CD4-positive, alpha-beta T cell treated with Interleukin-12 subunit alpha and Interleukin-12 subunit beta, for 1 hour (primary cell): ENCODE results near the gene ZBTB20.
"Not testable (repeated sequence)": the region's sequence is repeated elsewhere in the genome, so short reads cannot be mapped to it uniquely, and the experiment has no call there.

Experiments
- DNase-seq: peaks from one replicate; pipeline ENCODE4 v3.0.0-alpha.2; 2020

Gene ZBTB20

DNA sequence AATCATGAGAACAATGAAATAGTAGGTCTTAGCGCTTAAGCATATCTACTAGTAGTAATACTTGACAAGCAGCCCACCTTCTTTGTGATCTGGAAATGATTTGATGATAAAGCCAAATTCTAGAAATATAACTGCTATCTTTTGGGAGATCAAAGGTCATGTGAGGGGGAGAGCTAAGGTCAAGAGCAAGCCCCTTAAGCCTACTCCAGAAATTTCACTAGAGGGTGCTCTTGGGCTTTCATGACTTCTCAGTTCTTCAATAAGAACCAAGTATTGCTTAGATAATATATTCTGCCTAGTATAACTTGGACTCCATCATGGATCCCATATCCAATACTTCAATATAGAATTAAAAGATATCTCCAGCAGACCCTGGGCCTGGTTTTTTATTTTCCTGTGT lies 319.6 kb downstream of the ZBTB20 start:
- DNase-seq: peak; percentile 27

GRCh38 chr3:114824014-114824413 lies 323.1 kb downstream of the ZBTB20 start:
- no peak for DNase-seq

DNA sequence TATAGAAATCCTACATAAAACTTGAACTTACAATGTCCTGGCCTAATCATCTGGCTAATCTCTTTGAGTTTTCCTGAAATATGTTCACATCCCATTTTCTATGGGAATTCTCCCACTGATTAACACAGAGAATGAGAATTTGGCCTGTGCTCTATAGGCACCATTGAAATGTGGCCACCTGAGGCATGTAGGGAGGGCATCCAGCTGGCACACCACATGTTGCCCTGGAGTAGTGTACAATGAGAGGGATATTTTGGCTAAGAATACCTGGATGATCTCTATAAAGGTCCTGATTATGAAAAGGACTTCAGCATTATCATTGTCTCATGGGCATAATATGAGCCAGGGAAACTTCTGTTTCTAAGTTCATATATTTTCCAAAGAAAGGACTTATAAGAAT lies 324.0 kb downstream of the ZBTB20 start:
- no peak for DNase-seq

- DNase-seq: no peak
Observed at GRCh38 chr3:114816052-114816451, 331.0 kb downstream of the ZBTB20 start.

DNA sequence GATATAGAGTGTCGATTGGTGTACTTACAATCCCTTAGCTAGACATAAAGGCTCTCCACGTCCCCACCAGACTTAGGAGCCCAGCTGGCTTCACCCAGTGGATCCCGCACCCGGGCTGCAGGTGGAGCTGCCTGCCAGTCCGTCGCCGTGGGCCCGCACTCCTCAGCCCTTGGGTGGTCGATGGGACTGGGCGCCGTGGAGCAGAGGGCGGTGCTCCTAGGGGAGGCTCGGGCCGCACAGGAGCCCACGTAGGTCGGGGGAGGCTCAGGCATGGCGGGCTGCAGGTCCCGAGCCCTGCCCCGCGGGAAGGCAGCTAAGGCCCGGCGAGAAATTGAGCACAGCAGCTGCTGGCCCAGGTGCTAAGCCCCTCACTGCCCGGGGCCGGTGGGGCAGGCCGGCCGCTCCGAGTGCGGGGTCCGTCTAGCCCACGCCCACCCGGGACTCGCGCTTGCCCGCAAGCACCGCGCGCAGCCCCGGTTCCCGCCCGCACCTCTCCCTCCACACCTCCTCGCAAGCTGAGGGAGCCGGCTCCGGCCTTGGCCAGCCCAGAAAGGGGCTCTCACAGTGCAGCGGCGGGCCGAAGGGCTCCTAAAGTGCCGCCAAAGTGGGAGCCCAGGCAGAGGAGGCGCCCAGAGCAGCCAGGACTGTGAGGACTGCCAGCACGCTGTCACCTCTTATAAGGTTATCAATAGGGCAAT lies 334.4 kb downstream of the ZBTB20 start:
- DNase-seq: not testable (repeated sequence)

GRCh38 chr3:114809668-114810413 lies 337.2 kb downstream of the ZBTB20 start:
- DNase-seq: peak; percentile 46

DNA sequence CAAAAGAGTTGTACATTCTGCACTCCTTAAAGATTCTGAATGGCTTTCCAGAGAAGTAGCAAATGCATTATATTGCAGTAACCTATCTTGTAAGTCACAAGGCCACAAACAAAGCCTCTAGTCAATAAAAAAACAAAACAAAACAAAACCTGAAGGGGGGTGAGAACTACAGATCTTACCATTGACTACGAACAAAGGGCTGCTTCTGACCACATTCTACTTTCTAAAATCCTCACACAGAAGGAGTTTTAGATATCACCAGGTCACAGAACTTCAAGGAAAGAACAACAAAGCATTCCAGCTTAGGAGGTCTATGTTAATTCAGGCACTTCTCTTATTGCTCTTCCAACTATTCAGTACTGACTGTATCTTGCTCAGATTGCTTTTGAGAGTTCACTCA lies 343.0 kb downstream of the ZBTB20 start:
- no peak for DNase-seq

DNA sequence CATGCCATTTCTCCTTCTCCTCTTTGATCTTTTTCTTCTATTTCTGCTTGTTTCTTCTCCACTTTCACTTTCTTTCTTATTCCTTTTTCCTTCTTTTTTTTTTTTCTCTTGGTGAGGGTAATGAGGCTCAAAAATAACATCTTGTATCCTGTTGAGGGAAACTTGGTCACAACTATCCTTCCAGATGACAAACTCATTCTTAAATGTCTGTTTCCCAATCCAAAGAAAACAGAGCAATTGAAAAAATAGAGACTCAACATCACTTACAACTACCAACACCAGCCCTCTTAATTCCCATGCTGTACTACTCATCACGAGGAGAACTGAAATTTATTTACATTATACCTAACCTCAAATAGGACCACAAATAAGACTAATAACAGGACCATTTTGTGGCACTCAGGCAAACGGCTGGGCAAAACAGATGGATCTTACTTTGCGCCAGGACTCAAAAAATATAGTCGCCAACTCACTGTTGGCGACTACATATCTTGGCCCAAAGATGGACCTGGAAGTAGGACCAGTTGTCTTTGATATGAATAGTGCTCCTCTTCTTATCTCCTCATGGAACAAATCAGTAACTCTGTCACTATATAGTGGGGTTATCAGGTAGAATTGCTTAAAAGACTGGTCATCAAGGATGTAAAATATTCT lies 343.9 kb downstream of the ZBTB20 start:
- no peak for DNase-seq

DNA sequence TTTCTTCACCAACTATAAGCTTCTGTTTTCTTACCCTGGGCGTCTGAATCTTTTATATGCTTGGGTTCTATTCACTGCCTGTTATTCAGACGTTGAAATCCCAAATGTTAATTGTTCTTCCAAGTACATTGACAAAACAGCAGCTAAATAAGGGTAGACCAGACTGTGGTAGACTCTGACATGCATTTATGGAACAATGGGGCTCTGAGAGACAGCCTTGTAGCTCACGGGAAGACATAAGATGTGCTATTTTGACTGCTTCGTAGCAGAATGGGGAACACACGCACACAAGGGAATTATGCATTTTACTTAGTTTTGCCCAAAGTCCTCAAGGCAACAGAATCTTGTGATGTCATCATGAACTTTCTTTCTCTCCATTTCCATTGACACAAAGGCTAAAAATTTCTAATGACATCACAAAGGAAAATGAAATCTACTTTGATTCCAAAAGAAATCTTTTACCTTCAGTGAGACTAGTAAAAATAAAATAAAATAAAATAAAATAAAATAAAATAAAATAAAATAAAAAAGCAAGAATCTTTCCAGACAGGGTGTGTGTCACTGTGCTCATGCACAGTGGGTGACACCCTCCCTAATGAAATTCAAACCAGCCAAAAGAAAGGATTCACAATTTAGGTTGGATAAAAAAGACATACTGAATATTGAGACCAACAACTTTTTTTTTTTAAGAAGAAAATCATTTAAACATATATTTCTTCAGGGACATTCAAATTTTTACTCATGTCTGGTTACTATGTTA lies 346.6 kb downstream of the ZBTB20 start:
- DNase-seq: no peak

- no peak for DNase-seq
Observed at GRCh38 chr3:114799816-114800215, 347.3 kb downstream of the ZBTB20 start.

GRCh38 chr3:114796796-114797195 lies 350.3 kb downstream of the ZBTB20 start:
- DNase-seq: no peak

DNA sequence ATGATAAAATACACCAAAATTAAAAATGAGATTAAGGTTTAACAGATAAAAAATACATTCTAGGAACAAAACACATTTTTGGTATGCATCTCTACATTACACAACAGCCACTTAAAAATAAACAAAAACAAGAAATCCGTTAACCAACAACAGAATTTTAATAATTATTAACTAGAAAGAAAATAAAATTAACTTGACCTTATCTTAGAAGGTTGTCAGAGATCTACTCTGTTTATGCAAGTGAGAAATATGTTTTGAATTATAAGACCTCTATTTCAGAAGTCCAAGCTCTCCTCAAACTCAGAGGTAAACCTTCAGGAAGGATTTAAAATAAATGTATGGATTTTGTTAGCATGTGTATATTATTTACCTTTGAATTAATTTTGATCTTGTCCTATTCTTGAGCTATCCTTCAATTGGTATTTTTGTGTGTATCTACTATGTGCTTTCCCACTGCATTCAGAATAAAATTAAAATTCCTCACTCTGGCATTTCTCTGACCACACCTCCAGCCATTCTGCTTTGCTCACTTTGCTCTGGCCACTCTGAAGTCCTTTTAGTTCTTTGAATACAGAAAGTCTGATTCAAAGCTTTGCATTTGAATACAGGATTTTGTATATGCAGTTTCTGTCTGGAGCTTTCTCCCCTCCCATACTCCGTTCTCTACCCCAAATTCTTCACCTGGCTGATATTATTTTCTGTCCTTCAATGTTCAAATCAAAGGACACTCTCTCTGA lies 352.0 kb downstream of the ZBTB20 start:
- DNase-seq: no peak

- no peak for DNase-seq
Observed at GRCh38 chr3:114792159-114792918, 354.7 kb downstream of the ZBTB20 start.

- no peak for DNase-seq
Observed at GRCh38 chr3:114790752-114791151, 356.3 kb downstream of the ZBTB20 start.

GRCh38 chr3:114789803-114790202 lies 357.3 kb downstream of the ZBTB20 start:
- no peak for DNase-seq

DNA sequence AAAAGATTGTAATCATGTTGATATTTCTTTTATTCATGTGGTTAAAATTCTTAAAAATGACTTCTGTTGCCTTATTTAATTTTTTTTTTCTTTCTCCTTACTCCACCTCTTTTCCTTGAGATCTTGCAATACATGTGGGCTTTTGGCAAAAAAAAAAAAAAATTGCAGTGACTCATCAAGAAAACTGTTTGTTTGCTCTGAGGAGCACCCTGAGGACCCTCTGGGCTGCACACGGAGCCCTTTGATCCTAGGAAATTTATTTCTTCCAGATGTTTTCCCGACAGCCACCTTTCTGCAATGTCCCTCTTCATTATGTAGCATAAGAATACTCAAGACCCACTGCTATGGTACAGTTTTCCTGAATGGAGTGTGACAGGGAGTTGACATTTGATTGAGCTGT lies 371.7 kb downstream of the ZBTB20 start:
- DNase-seq: no peak

GRCh38 chr3:114770874-114771273 lies 376.2 kb downstream of the ZBTB20 start:
- DNase-seq: no peak

- DNase-seq: no peak
Observed at GRCh38 chr3:114764056-114764492, 383.0 kb downstream of the ZBTB20 start.

GRCh38 chr3:114762144-114762543 lies 384.9 kb downstream of the ZBTB20 start:
- DNase-seq: no peak

DNA sequence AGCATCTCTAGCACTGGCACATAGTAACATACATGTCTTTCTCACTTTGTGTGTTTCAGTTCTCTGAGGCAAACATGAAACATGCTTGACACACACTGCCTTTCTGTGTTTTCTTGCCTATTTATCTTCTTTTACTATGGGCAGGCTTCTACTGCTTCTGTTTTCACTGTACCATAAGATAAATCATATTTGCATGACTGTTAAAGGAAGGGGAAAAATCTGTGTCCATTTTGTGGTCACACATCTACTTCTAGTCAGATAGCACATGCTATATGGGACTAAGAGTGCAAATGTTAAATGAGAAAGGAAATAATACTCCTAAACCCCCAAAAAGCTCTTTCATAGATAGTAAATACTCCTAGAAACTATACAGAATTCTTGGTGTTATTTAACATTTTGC lies 386.4 kb downstream of the ZBTB20 start:
- DNase-seq: no peak

GRCh38 chr3:114758831-114759699 lies 388.0 kb downstream of the ZBTB20 start:
- DNase-seq: no peak
